ENCODE measurements around the gene NDUFA8.

GRCh38 chr9:122197882-122198281 is 38.3 kb upstream of the NDUFA8 start:
- TF ChIP-seq POLR2A (IDR thresholded peaks at IDR 0.05; ENCODE audit: low read length) (no peak), GATA1 (IDR thresholded peaks at IDR 0.05; ENCODE audit: low read depth, low read length) (no peak)
